ENCODE data around the gene PLTP.

DNA sequence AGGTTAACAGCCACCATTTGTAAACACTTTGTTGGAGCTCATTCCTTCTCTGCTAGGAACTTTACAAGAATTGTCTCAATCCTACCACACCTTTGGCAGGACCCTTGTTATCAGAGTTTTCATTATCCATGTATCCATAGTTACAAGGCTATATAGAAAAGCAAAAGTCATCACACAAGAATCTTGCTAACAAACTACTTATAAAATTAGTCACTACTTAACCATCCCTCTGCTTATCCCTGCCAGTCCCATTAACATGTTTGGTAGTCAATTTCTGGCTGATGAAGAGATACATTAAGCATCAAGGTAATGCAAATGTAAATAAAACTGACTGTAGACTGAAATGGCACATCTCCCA, 44.2 kb downstream of the PLTP start:
- TF ChIP-seq POLR2A (IDR thresholded peaks at IDR 0.05; ENCODE audit: low read depth, low read length) (no peak), TAF1 (IDR thresholded peaks at IDR 0.05; ENCODE audit: borderline replicate concordance, low read depth, low read length) (no peak), POLR2AphosphoS5 (IDR thresholded peaks at IDR 0.05; ENCODE audit: low read depth, low read length) (no peak)
